HEK293 (cell line): ENCODE results near the gene USHBP1.

Experiments used
- CTCF ChIA-PET: fragments of 350-600 bp; formaldehyde crosslinking; extraction: SDS; loops from one replicate; lab custom pipeline; 2021; ENCODE audit warnings: antibody characterized with exemption; lab: Yijun Ruan, JAX
- POLR2A ChIA-PET: fragments of 300-600 bp; formaldehyde crosslinking; extraction: SDS; loops from one replicate; lab custom pipeline; 2020; ENCODE audit warnings: antibody characterized with exemption, inconsistent platforms; lab: Yijun Ruan, JAX
- H3K27ac ChIP-seq: fragments of 200-500 bp; sonication (Bioruptor generic); 2 replicates; pipeline ENCODE4 v1.5.1; 2014; ENCODE audit warnings: low read depth, low read length, control low read depth, inconsistent platforms; ENCODE audit errors: extremely low read depth
- H3K36me3 ChIP-seq, 2 experiments: fragments of 200-500 bp in 1 of 2; sonication (Bioruptor generic) in 1 of 2; 1 replicate in 1 of 2; 2 replicates in 1 of 2; pipeline ENCODE4 v1.5.1; 2014 to 2017; ENCODE audit warnings: inconsistent platforms in 2 of 2, low read length in 2 of 2; ENCODE audit not compliant: control insufficient read depth in 2 of 2, insufficient read depth in 1 of 2
- H3K4me1 ChIP-seq: fragments of 200-500 bp; sonication (Bioruptor generic); 2 replicates; pipeline ENCODE4 v1.5.1; 2014; ENCODE audit warnings: mild to moderate bottlenecking, low read length, inconsistent platforms; ENCODE audit not compliant: control insufficient read depth, insufficient read depth
- H3K4me3 ChIP-seq: 2 replicates; pipeline ENCODE4 v1.5.1; 2011; ENCODE audit warnings: low read depth, mild to moderate bottlenecking, control low read depth, low read length, moderate library complexity
- H3K9me3 ChIP-seq: fragments of 200-500 bp; sonication (Bioruptor generic); 2 replicates; pipeline ENCODE4 v1.5.1; 2014; ENCODE audit warnings: low read depth, low read length, inconsistent platforms; ENCODE audit not compliant: control insufficient read depth, insufficient read depth
- BCL6B ChIP-seq: fragments of 450-650 bp; formaldehyde crosslinking; IDR thresholded peaks from 2 replicates; pipeline ENCODE4 v1.5.1; 2017; ENCODE audit warnings: missing biosample characterization, missing genetic modification characterization
- GLI4 ChIP-seq: fragments of 450-650 bp; formaldehyde crosslinking; IDR thresholded peaks from 2 replicates; pipeline ENCODE4 v1.5.1; 2016; ENCODE audit warnings: missing biosample characterization, missing genetic modification characterization
- PATZ1 ChIP-seq: fragments of 450-650 bp; formaldehyde crosslinking; IDR thresholded peaks from 2 replicates; pipeline ENCODE4 v1.5.1; 2016; ENCODE audit warnings: missing biosample characterization, missing genetic modification characterization
- PRDM2 ChIP-seq: fragments of 450-650 bp; formaldehyde crosslinking; IDR thresholded peaks from 2 replicates; pipeline ENCODE4 v1.5.1; 2016; ENCODE audit warnings: missing biosample characterization, missing genetic modification characterization, borderline replicate concordance
- REST ChIP-seq: fragments of 450-650 bp; formaldehyde crosslinking; IDR thresholded peaks from 2 replicates; pipeline ENCODE4 v1.5.1; 2016; ENCODE audit warnings: missing biosample characterization, missing genetic modification characterization
- SP7 ChIP-seq: fragments of 450-650 bp; formaldehyde crosslinking; IDR thresholded peaks from 2 replicates; pipeline ENCODE4 v1.5.1; 2016; ENCODE audit warnings: missing biosample characterization, missing genetic modification characterization
- ZBTB6 ChIP-seq: fragments of 450-650 bp; formaldehyde crosslinking; IDR thresholded peaks from 2 replicates; pipeline ENCODE4 v1.5.1; 2017; ENCODE audit warnings: missing biosample characterization, missing genetic modification characterization
- ZFP37 ChIP-seq: fragments of 450-650 bp; formaldehyde crosslinking; IDR thresholded peaks from 2 replicates; pipeline ENCODE4 v1.5.1; 2016; ENCODE audit warnings: missing biosample characterization, missing genetic modification characterization
- ZNF10 ChIP-seq: fragments of 450-650 bp; formaldehyde crosslinking; IDR thresholded peaks from 2 replicates; pipeline ENCODE4 v1.5.1; 2017; ENCODE audit warnings: missing biosample characterization, missing genetic modification characterization
- ZNF146 ChIP-seq: fragments of 450-650 bp; formaldehyde crosslinking; IDR thresholded peaks from 2 replicates; pipeline ENCODE4 v1.5.1; 2016; ENCODE audit warnings: missing biosample characterization, missing genetic modification characterization
- ZNF155 ChIP-seq: fragments of 450-650 bp; formaldehyde crosslinking; IDR thresholded peaks from 2 replicates; pipeline ENCODE4 v1.5.1; 2016; ENCODE audit warnings: missing biosample characterization, missing genetic modification characterization
- ZNF391 ChIP-seq: fragments of 450-650 bp; formaldehyde crosslinking; IDR thresholded peaks from 2 replicates; pipeline ENCODE4 v1.5.1; 2016; ENCODE audit warnings: low read depth, missing biosample characterization, missing genetic modification characterization, borderline replicate concordance
- ZNF398 ChIP-seq: fragments of 450-650 bp; formaldehyde crosslinking; IDR thresholded peaks from 2 replicates; pipeline ENCODE4 v1.5.1; 2017; ENCODE audit warnings: missing biosample characterization, missing genetic modification characterization
- ZNF423 ChIP-seq: fragments of 450-650 bp; formaldehyde crosslinking; IDR thresholded peaks from 2 replicates; pipeline ENCODE4 v1.5.1; 2016; ENCODE audit warnings: missing biosample characterization, missing genetic modification characterization
- ZNF473 ChIP-seq: fragments of 450-650 bp; formaldehyde crosslinking; IDR thresholded peaks from 2 replicates; pipeline ENCODE4 v1.5.1; 2017; ENCODE audit warnings: missing biosample characterization, missing genetic modification characterization
- ZNF596 ChIP-seq: fragments of 450-650 bp; IDR thresholded peaks from 2 replicates; pipeline ENCODE4 v1.5.0; 2018; ENCODE audit warnings: missing biosample characterization, mild to moderate bottlenecking, missing genetic modification characterization, moderate library complexity
- ZNF704 ChIP-seq: fragments of 450-650 bp; formaldehyde crosslinking; IDR thresholded peaks from 2 replicates; pipeline ENCODE4 v1.5.1; 2016; ENCODE audit warnings: missing biosample characterization, missing genetic modification characterization
- ZNF785 ChIP-seq: fragments of 450-650 bp; formaldehyde crosslinking; IDR thresholded peaks from 2 replicates; pipeline ENCODE4 v1.5.1; 2016; ENCODE audit warnings: missing biosample characterization, missing genetic modification characterization

Gene USHBP1

GRCh38 chr19:17268754-17269153, 4.2 kb upstream of the USHBP1 start:
- Histone ChIP-seq H3K27ac (no peak overlapping the region), H3K4me1 (no peaks in the 10 kb centered on the region), H3K36me3 (peaks cover 13 to 29% of the 10 kb centered on the region in 2 experiments; a peak in 2 of 3 replicates), H3K4me3 (no peak overlapping the region), H3K9me3 (no peaks in the 10 kb centered on the region)
- CTCF ChIA-PET: interaction anchor here (5.5 kb wide), 1 partner anchor 14 kb away, joined by 37 read pairs; the partner anchor contains the start of gene ANKLE1
- POLR2A ChIA-PET: no interaction called here
- TF ChIP-seq PATZ1 (tag by site-specific recombination) (no peak), ZNF10 (no peak), ZBTB6 (tag by site-specific recombination) (no peak), ZNF785 (tag by site-specific recombination) (no peak), ZNF423 (tag by site-specific recombination) (no peak), ZNF473 (tag by site-specific recombination) (no peak), ZNF398 (tag by site-specific recombination) (no peak), ZFP37 (no peak), PRDM2 (tag by site-specific recombination) (no peak), ZNF596 (tag by site-specific recombination) (no peak), ZNF704 (tag by site-specific recombination) (no peak), ZNF155 (tag by site-specific recombination) (no peak), ZNF391 (tag by site-specific recombination) (no peak), SP7 (tag by site-specific recombination) (no peak), ZNF146 (no peak), REST (tag by site-specific recombination) (no peak), GLI4 (tag by site-specific recombination) (no peak), BCL6B (no peak)
